Measurements from ENCODE around the gene HAUS7.

HAUS7 gene

DNA sequence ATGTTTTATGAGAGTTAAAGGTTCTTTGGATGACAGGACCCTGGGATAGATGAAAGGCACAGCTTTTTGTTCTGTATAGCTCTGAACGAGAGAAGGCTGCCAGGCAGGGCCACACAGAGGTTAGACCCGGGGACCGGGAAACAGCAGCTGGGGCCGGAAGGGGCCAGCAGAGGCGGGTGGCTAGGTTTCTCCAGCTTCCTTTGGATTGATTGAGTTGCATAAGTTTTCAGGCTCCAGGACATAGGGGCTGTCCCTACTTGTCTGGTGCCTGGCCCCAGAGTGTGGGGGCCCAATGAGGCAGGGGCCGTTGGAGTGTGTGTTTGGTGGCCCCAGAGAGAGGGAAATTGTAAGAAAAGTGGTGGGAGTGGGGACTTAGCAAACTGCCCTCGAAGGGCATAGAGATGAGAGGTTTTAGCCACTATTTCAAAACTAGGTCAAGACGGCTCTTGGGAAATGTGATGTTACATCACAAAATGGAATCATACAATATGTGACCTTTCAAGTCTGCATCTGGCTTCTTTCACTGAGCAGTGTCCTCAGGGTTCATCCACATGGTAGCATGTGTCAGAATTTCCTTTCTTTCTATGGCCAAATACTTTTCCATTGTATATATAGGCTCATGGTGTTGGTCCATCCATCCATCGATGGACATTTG, 55.4 kb downstream of the HAUS7 start:
- Histone ChIP-seq H3K4me3 (IDR thresholded peaks at IDR 0.05; ENCODE audit: insufficient read depth, low read depth, low read length) (no peak overlapping the region), H3K9ac (no peak overlapping the region), H3K79me2 (ENCODE audit: insufficient read depth, low read depth) (no peaks in the 10 kb centered on the region), H4K20me1 (ENCODE audit: insufficient read depth) (no peaks in the 10 kb centered on the region), H3K27ac (no peak overlapping the region), H3K4me1 (ENCODE audit: low read depth, poor library complexity, severe bottlenecking) (peaks cover 5% of the 10 kb centered on the region), H3K36me3 (ENCODE audit: insufficient read depth) (no peaks in the 10 kb centered on the region), H2AFZ (ENCODE audit: low read depth) (no peak overlapping the region), H3K27me3 (ENCODE audit: insufficient read depth, low read depth) (no peaks in the 10 kb centered on the region), H3K4me2 (no peak overlapping the region)
- TF ChIP-seq, protein P1, sequence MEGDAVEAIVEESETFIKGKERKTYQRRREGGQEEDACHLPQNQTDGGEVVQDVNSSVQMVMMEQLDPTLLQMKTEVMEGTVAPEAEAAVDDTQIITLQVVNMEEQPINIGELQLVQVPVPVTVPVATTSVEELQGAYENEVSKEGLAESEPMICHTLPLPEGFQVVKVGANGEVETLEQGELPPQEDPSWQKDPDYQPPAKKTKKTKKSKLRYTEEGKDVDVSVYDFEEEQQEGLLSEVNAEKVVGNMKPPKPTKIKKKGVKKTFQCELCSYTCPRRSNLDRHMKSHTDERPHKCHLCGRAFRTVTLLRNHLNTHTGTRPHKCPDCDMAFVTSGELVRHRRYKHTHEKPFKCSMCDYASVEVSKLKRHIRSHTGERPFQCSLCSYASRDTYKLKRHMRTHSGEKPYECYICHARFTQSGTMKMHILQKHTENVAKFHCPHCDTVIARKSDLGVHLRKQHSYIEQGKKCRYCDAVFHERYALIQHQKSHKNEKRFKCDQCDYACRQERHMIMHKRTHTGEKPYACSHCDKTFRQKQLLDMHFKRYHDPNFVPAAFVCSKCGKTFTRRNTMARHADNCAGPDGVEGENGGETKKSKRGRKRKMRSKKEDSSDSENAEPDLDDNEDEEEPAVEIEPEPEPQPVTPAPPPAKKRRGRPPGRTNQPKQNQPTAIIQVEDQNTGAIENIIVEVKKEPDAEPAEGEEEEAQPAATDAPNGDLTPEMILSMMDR (conservative IDR thresholded peaks at IDR 0.05; ENCODE audit: low read depth, low read length) = no peak

GRCh38 chrX:153413731-153414130, 56.6 kb downstream of the HAUS7 start:
- no peak overlapping the region for H3K27ac ChIP-seq
- no peak overlapping the region for H2AFZ ChIP-seq (ENCODE audit: low read depth)
- H3K27me3 ChIP-seq (ENCODE audit: insufficient read depth, low read depth) = no peaks in the 10 kb centered on the region
- peaks cover 5% of the 10 kb centered on the region for H3K4me1 ChIP-seq (ENCODE audit: low read depth, poor library complexity, severe bottlenecking)
- TF ChIP-seq, protein P1 (conservative IDR thresholded peaks at IDR 0.05; ENCODE audit: low read depth, low read length) = no peak
- H3K36me3 ChIP-seq (ENCODE audit: insufficient read depth) = no peaks in the 10 kb centered on the region
- H3K79me2 ChIP-seq (ENCODE audit: insufficient read depth, low read depth) = no peaks in the 10 kb centered on the region
- H3K4me3 ChIP-seq (IDR thresholded peaks at IDR 0.05; ENCODE audit: insufficient read depth, low read depth, low read length) = no peak overlapping the region
- no peak overlapping the region for H3K9ac ChIP-seq
- H3K4me2 ChIP-seq = no peak overlapping the region
- H4K20me1 ChIP-seq (ENCODE audit: insufficient read depth) = no peaks in the 10 kb centered on the region

DNA sequence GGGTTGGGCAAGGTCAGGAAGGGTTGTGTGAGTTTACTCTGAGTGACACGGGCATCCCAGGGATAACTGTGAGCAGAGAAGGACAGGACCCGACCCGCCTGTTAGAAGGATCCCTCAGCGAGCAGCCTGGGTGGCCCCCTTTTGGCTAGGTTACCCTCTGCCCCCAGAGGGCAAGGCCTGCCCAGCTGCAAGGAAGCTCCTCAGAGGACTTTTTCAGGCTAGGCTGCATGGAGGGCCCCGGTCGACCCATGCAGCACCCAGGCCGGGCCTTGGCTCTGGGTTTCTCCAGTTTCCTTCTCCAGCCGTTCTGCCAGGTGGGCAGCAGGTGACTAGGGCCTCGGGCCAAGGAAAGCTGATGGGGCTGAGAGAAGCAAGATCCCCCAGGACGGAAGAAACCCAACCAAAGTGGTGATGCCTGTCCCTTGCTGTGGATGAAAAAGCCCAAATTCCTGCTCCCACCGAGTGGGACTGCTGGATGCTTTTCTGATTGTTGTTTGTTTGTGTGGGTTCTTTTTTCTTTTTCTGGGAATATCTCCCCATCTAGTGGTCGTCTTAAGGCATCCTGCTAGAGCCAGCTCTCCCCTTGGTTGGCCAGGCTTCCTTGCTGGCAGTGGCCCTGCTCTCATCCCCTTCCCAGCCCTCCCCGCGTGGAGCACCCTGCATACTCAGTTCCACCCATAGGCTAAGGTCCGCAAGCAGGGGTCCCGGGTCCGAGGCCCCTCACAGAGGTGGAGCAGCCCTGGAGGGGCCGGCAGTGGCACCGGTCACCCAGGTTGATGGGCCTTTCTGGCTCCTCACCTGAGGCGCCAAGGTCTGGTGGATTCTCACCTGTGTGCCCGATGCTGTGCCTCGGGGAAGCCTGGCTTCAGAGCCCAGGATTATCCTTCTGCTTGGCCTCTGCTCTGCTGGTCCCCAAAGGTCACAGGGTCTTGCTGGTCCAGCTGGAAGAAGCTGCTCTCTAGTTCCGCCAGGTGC, 57.3 kb downstream of the HAUS7 start:
- H4K20me1 ChIP-seq (ENCODE audit: insufficient read depth) = no peaks in the 10 kb centered on the region
- H3K27ac ChIP-seq = no peak overlapping the region
- no peak overlapping the region for H2AFZ ChIP-seq (ENCODE audit: low read depth)
- H3K4me3 ChIP-seq (IDR thresholded peaks at IDR 0.05; ENCODE audit: insufficient read depth, low read depth, low read length) = no peak overlapping the region
- TF ChIP-seq, protein P1 (conservative IDR thresholded peaks at IDR 0.05; ENCODE audit: low read depth, low read length) = no peak
- no peaks in the 10 kb centered on the region for H3K36me3 ChIP-seq (ENCODE audit: insufficient read depth)
- H3K4me1 ChIP-seq (ENCODE audit: low read depth, poor library complexity, severe bottlenecking) = peaks cover 5% of the 10 kb centered on the region
- H3K27me3 ChIP-seq (ENCODE audit: insufficient read depth, low read depth) = no peaks in the 10 kb centered on the region
- H3K79me2 ChIP-seq (ENCODE audit: insufficient read depth, low read depth) = no peaks in the 10 kb centered on the region
- H3K9ac ChIP-seq = no peak overlapping the region
- no peak overlapping the region for H3K4me2 ChIP-seq

GRCh38 chrX:153411988-153412574, 58.3 kb downstream of the HAUS7 start:
- Histone ChIP-seq H3K36me3 (ENCODE audit: insufficient read depth) (no peaks in the 10 kb centered on the region), H3K27ac (no peak overlapping the region), H3K79me2 (ENCODE audit: insufficient read depth, low read depth) (no peaks in the 10 kb centered on the region), H4K20me1 (ENCODE audit: insufficient read depth) (no peaks in the 10 kb centered on the region), H3K4me3 (IDR thresholded peaks at IDR 0.05; ENCODE audit: insufficient read depth, low read depth, low read length) (no peak overlapping the region), H3K4me1 (ENCODE audit: low read depth, poor library complexity, severe bottlenecking) (peaks cover 5% of the 10 kb centered on the region), H2AFZ (ENCODE audit: low read depth) (peak overlapping the region; percentile 86), H3K27me3 (ENCODE audit: insufficient read depth, low read depth) (no peaks in the 10 kb centered on the region), H3K9ac (peak overlapping the region; percentile 35; the same call in 1 of the 2 replicates), H3K4me2 (peak overlapping the region; percentile 57; the same call in 1 of the 2 replicates)
- TF ChIP-seq, protein P1 (conservative IDR thresholded peaks at IDR 0.05; ENCODE audit: low read depth, low read length) = no peak

Measured in KMS-11 (cell line).